Amygdala (tissue), 56 donors: ENCODE measurements around the gene PHLPP1.
"Not testable (repeated sequence)": the region's sequence is repeated elsewhere in the genome, so short reads cannot be mapped to it uniquely, and the experiment has no call there.

Experiments
- DNase-seq, 56 donors: peaks; one replicate each; lab custom pipeline; 2025; lab: John Stamatoyannopoulos, UW

Gene PHLPP1

GRCh38 chr18:62740650-62741049 lies 25.3 kb downstream of the PHLPP1 start:
- DNase-seq: not testable (repeated sequence)

- no peak for DNase-seq
These were observed 25.8 kb downstream of the PHLPP1 start for GRCh38 chr18:62741118-62741566.

GRCh38 chr18:62741584-62741983 lies 26.2 kb downstream of the PHLPP1 start:
- no peak for DNase-seq

- DNase-seq: no peak
These were observed 29.0 kb downstream of the PHLPP1 start for GRCh38 chr18:62744076-62744968.

- DNase-seq: no peak
These were observed 29.9 kb downstream of the PHLPP1 start for GRCh38 chr18:62745089-62745751.

- DNase-seq: no peak
These were observed 34.0 kb downstream of the PHLPP1 start for GRCh38 chr18:62749389-62749788.

GRCh38 chr18:62751341-62751821 lies 36.0 kb downstream of the PHLPP1 start:
- peak in 42 of 56 donors; percentile 6 to 79 (median 36) for DNase-seq

GRCh38 chr18:62751977-62752376 lies 36.6 kb downstream of the PHLPP1 start:
- DNase-seq: no peak

- DNase-seq: no peak
These were observed 38.7 kb downstream of the PHLPP1 start for GRCh38 chr18:62754026-62754425.

- no peak for DNase-seq
These were observed 40.1 kb downstream of the PHLPP1 start for GRCh38 chr18:62755454-62755853.

GRCh38 chr18:62755946-62756345 lies 40.6 kb downstream of the PHLPP1 start:
- DNase-seq: no peak

GRCh38 chr18:62757399-62758010 lies 42.2 kb downstream of the PHLPP1 start:
- no peak for DNase-seq

GRCh38 chr18:62758591-62758990 lies 43.2 kb downstream of the PHLPP1 start:
- no peak for DNase-seq

- no peak for DNase-seq
These were observed 44.5 kb downstream of the PHLPP1 start for GRCh38 chr18:62759704-62760402.

- no peak for DNase-seq
These were observed 45.0 kb downstream of the PHLPP1 start for GRCh38 chr18:62760403-62760734.

GRCh38 chr18:62763101-62763521 lies 47.8 kb downstream of the PHLPP1 start:
- no peak for DNase-seq

GRCh38 chr18:62766266-62766665 lies 50.9 kb downstream of the PHLPP1 start:
- no peak for DNase-seq

GRCh38 chr18:62767321-62767720 lies 52.0 kb downstream of the PHLPP1 start:
- DNase-seq: no peak

- no peak for DNase-seq
These were observed 52.7 kb downstream of the PHLPP1 start for GRCh38 chr18:62767836-62768557.

- DNase-seq: no peak
These were observed 53.2 kb downstream of the PHLPP1 start for GRCh38 chr18:62768558-62768943.
